PC-3 (cell line): ENCODE data around the gene DLG2. TPM values are rescaled to one million over a fixed set of nuclear protein-coding genes. Genes with fewer than 3 reads are reported as not detected.

ENCODE experiments used
- ATAC-seq: fragments of 200-7000 bp; cut with Tn5 transposase; 2 replicates; pipeline ENCODE4 v1.9.1; 2020; ENCODE audit warnings: mild to moderate bottlenecking, moderate library complexity
- BruUV-seq: library from RNA; stranded (reverse); fragments of 400-500 nt; replicated peaks from 2 replicates; lab custom pipeline; 2021; lab: Mats Ljungman, UMichigan
- CTCF ChIA-PET: fragments of 300-600 bp; sonication (Branson Sonifier 250); formaldehyde crosslinking; loops from one replicate; lab custom pipeline; 2022; ENCODE audit warnings: antibody characterized with exemption; lab: Charles Lee
- POLR2A ChIA-PET: fragments of 300-600 bp; sonication (Branson Sonifier 250); formaldehyde crosslinking; loops from one replicate; lab custom pipeline; 2022; ENCODE audit warnings: antibody characterized with exemption; ENCODE audit not compliant: unreplicated experiment; lab: Charles Lee
- DNase-seq: peaks from one replicate; pipeline ENCODE4 v3.0.0-alpha.2; 2015
- H2AFZ ChIP-seq: fragments of 300-600 bp; sonication (generic); 2 replicates; pipeline ENCODE4 v1.6.0; 2016; ENCODE audit warnings: antibody characterized with exemption, low read length
- H3F3A ChIP-seq: fragments of 300-600 bp; sonication (generic); one replicate; pipeline ENCODE4 v1.6.0; 2017; ENCODE audit warnings: antibody characterized with exemption, low read length, control low read depth, mild to moderate bottlenecking; ENCODE audit not compliant: unreplicated experiment
- H3K27ac ChIP-seq: fragments of 300-600 bp; sonication (generic); 2 replicates; pipeline ENCODE4 v1.5.1; 2016; ENCODE audit warnings: mild to moderate bottlenecking, low read length
- H3K27me3 ChIP-seq: fragments of 300-600 bp; sonication (generic); 2 replicates; pipeline ENCODE4 v1.6.1; 2016; ENCODE audit warnings: low read length, mixed read lengths
- H3K36me3 ChIP-seq: fragments of 300-600 bp; sonication (generic); 2 replicates; pipeline ENCODE4 v1.6.1; 2016; ENCODE audit warnings: low read depth, mixed run types, low read length, mixed read lengths
- H3K4me1 ChIP-seq: fragments of 300-600 bp; sonication (generic); 2 replicates; pipeline ENCODE4 v1.5.1; 2016; ENCODE audit warnings: low read length; ENCODE audit not compliant: insufficient read depth
- H3K4me2 ChIP-seq: fragments of 300-600 bp; sonication (generic); 2 replicates; pipeline ENCODE4 v1.6.0; 2016; ENCODE audit warnings: low read length
- H3K4me3 ChIP-seq: fragments of 300-600 bp; sonication (generic); 2 replicates; pipeline ENCODE4 v1.5.1; 2016; ENCODE audit warnings: mild to moderate bottlenecking, low read length, mixed read lengths
- H3K79me2 ChIP-seq: fragments of 300-600 bp; sonication (generic); 2 replicates; pipeline ENCODE4 v1.6.1; 2017; ENCODE audit warnings: low read length, mixed read lengths
- H3K9ac ChIP-seq: fragments of 300-600 bp; sonication (generic); 2 replicates; pipeline ENCODE4 v1.6.0; 2016; ENCODE audit warnings: mild to moderate bottlenecking, low read length
- H3K9me2 ChIP-seq: fragments of 300-600 bp; sonication (generic); replicated peaks from 2 replicates; pipeline ENCODE4 v1.6.1; 2016; ENCODE audit warnings: mixed run types, low read length, mixed read lengths
- H3K9me3 ChIP-seq: fragments of 300-600 bp; sonication (generic); 2 replicates; pipeline ENCODE4 v1.6.1; 2016; ENCODE audit warnings: low read length, mixed read lengths
- H4K20me1 ChIP-seq: fragments of 300-600 bp; sonication (generic); 2 replicates; pipeline ENCODE4 v1.6.1; 2016; ENCODE audit warnings: low read length, mixed read lengths
- EZH2 ChIP-seq: fragments of 300-600 bp; sonication (generic); IDR thresholded peaks from one replicate; pipeline ENCODE4 v1.6.1; 2017; ENCODE audit warnings: antibody characterized with exemption, mild to moderate bottlenecking, low read length; ENCODE audit not compliant: unreplicated experiment
- EZH2phosphoT487 ChIP-seq: fragments of 300-600 bp; sonication (generic); IDR thresholded peaks from 2 replicates; pipeline ENCODE4 v1.6.1; 2018; ENCODE audit warnings: mild to moderate bottlenecking, antibody characterized with exemption, low read length, borderline replicate concordance
- intact Hi-C: fragments of 100-400 bp; cut with micrococcal nuclease; formaldehyde crosslinking; loops from 2 replicates; pipeline ENCODE4 v1.9.0; 2023
- total RNA-seq: library from RNA; depleted of rRNA; stranded (reverse); fragments of >200 nt; gene quantifications from 2 replicates; pipeline ENCODE4 v1.2.3, GENCODE V29; 2014
- TF ChIP-seq, protein P1 (sequence below): fragments of 300-600 bp; sonication (generic); conservative IDR thresholded peaks from 2 replicates; pipeline ENCODE4 v1.5.1; 2017; ENCODE audit warnings: antibody characterized with exemption, low read depth, mild to moderate bottlenecking, low read length

The DLG2 gene
- total RNA-seq, 1 experiment from 2014 or later, result 0.58 TPM

DNA sequence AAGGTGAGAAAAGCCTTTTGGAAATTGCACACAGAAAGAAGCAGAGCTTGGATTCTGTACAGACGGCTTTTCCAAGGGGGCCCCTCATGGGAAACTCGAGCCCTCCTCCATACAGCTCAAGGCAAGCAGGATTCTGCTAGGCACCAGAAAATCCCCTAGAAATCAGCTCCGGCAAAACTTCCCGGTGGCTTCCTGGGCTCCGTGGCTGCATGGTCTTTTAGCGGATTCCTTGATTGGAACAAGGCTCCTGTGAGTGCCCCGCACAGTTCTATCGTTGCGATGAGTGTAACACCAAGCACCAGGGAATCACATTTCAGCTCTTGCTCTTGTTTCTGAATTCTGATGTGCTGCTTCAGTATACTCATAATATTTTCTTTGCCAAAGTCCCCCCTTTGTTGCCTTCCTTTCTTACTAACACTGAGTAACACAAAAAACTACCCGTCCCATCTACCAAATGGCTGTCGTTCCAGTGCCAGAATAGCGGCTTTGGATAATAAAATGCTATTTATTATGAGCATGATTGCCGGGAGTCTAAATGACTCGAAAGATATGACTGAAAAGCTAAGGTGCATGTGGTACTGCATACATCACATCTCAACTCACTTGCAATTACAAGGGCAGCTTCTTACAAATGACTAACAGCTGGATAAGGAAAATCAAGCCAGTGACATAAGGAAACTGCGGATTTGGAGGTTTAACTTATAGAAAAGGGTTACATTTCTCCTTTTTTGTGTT is 494.1 kb downstream of the DLG2 start:
- no peaks in the 10 kb centered on the region for H3K36me3 ChIP-seq
- H3K27me3 ChIP-seq, result no peaks in the 10 kb centered on the region
- ChIA-PET POLR2A (no interaction called here), CTCF (no interaction called here)
- BruUV-seq, result no TSS peak
- H3K9me2 ChIP-seq, result no peaks in the 10 kb centered on the region
- H4K20me1 ChIP-seq, result no peaks in the 10 kb centered on the region
- H3K9me3 ChIP-seq, result no peaks in the 10 kb centered on the region
- TF ChIP-seq EZH2phosphoT487, result no peak
- no peak for TF ChIP-seq EZH2
- TF ChIP-seq, protein P1, sequence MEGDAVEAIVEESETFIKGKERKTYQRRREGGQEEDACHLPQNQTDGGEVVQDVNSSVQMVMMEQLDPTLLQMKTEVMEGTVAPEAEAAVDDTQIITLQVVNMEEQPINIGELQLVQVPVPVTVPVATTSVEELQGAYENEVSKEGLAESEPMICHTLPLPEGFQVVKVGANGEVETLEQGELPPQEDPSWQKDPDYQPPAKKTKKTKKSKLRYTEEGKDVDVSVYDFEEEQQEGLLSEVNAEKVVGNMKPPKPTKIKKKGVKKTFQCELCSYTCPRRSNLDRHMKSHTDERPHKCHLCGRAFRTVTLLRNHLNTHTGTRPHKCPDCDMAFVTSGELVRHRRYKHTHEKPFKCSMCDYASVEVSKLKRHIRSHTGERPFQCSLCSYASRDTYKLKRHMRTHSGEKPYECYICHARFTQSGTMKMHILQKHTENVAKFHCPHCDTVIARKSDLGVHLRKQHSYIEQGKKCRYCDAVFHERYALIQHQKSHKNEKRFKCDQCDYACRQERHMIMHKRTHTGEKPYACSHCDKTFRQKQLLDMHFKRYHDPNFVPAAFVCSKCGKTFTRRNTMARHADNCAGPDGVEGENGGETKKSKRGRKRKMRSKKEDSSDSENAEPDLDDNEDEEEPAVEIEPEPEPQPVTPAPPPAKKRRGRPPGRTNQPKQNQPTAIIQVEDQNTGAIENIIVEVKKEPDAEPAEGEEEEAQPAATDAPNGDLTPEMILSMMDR, result no peak
- no peaks in the 10 kb centered on the region for H3K79me2 ChIP-seq
- intact Hi-C loops, result no loop called here
- H3K27ac ChIP-seq, result no peak overlapping the region
- no peaks in the 10 kb centered on the region for H3F3A ChIP-seq
- H3K4me2 ChIP-seq, result no peak overlapping the region
- no peaks in the 10 kb centered on the region for H3K4me1 ChIP-seq
- no peak overlapping the region for H2AFZ ChIP-seq
- DNase-seq (no peak), ATAC-seq (no peak)
- no peak overlapping the region for H3K9ac ChIP-seq
- H3K4me3 ChIP-seq, result no peak overlapping the region

- Histone ChIP-seq H3K27me3 (no peaks in the 10 kb centered on the region), H3K4me3 (no peak overlapping the region), H3K36me3 (no peaks in the 10 kb centered on the region), H3K4me2 (no peak overlapping the region), H3K9me2 (no peaks in the 10 kb centered on the region), H3K27ac (no peak overlapping the region), H3K9ac (no peak overlapping the region), H2AFZ (no peak overlapping the region), H3K9me3 (no peaks in the 10 kb centered on the region), H4K20me1 (no peaks in the 10 kb centered on the region), H3F3A (no peaks in the 10 kb centered on the region), H3K79me2 (no peaks in the 10 kb centered on the region), H3K4me1 (no peaks in the 10 kb centered on the region)
- intact Hi-C loops, result no loop called here
- TF ChIP-seq EZH2phosphoT487, result no peak
- no peak for TF ChIP-seq EZH2
- TF ChIP-seq, protein P1, result no peak
- ATAC-seq (no peak), DNase-seq (no peak)
- no TSS peak for BruUV-seq
- ChIA-PET POLR2A (no interaction called here), CTCF (no interaction called here)
These were observed 499.8 kb downstream of the DLG2 start for GRCh38 chr11:85127349-85127748.

- Histone ChIP-seq H2AFZ (no peak overlapping the region), H3F3A (no peaks in the 10 kb centered on the region), H3K36me3 (no peaks in the 10 kb centered on the region), H3K4me2 (no peak overlapping the region), H3K79me2 (no peaks in the 10 kb centered on the region), H3K27me3 (no peaks in the 10 kb centered on the region), H3K9me3 (no peaks in the 10 kb centered on the region), H3K27ac (no peak overlapping the region), H3K9me2 (no peaks in the 10 kb centered on the region), H4K20me1 (no peaks in the 10 kb centered on the region), H3K4me3 (no peak overlapping the region), H3K9ac (no peak overlapping the region), H3K4me1 (no peaks in the 10 kb centered on the region)
- TF ChIP-seq EZH2, result no peak
- TF ChIP-seq EZH2phosphoT487, result no peak
- TF ChIP-seq, protein P1, result no peak
- CTCF ChIA-PET, result interaction anchor here (0.6 kb wide), 1 partner anchor 739 kb away, joined by 4 read pairs; no protein-coding TSS in a partner anchor
- POLR2A ChIA-PET, result no interaction called here
- no TSS peak for BruUV-seq
- no peak for DNase-seq
- intact Hi-C loops, result no loop called here
- ATAC-seq, result no peak
These were observed 503.4 kb downstream of the DLG2 start for GRCh38 chr11:85123752-85124231.
